ENCODE results near the gene FHL1.
A peak's percentile ranks its signal among the peaks of the same experiment; 100 is the strongest.

FHL1 gene

GRCh38 chrX:136198010-136198409, 50.7 kb downstream of the FHL1 start:
- no peak overlapping the region for H3K4ac ChIP-seq (ENCODE audit: low read depth, low read length)
- H3K27ac ChIP-seq (ENCODE audit: low read depth, low read length) = no peak overlapping the region
- H3K9me3 ChIP-seq (ENCODE audit: insufficient read depth, low read depth, low read length) = no peaks in the 10 kb centered on the region
- H2BK12ac ChIP-seq (ENCODE audit: low read length) = no peak overlapping the region
- H3K4me1 ChIP-seq (ENCODE audit: control insufficient read depth in 1 of 2, insufficient read depth in 2 of 2, low read length in 2 of 2) = no peaks in the 10 kb centered on the region
- no peak overlapping the region for H3K23ac ChIP-seq (ENCODE audit: low read length)
- no peak for DNase-seq
- no peak overlapping the region for H2AK5ac ChIP-seq (ENCODE audit: low read length)
- no peak overlapping the region for H2BK5ac ChIP-seq (ENCODE audit: low read depth, low read length, poor library complexity)
- H3K27me3 ChIP-seq (ENCODE audit: insufficient read depth, low read length) = no peaks in the 10 kb centered on the region
- no peak overlapping the region for H4K12ac ChIP-seq (ENCODE audit: low read depth, low read length)
- H3K4me2 ChIP-seq (ENCODE audit: low read length) = no peak overlapping the region
- H2BK120ac ChIP-seq (ENCODE audit: insufficient read depth, low read length, poor library complexity) = no peak overlapping the region
- no peaks in the 10 kb centered on the region for H3K79me2 ChIP-seq (ENCODE audit: control insufficient read depth, insufficient read depth, low read length, poor library complexity)
- no peak overlapping the region for H4K8ac ChIP-seq (ENCODE audit: low read depth, low read length)
- no peak overlapping the region for H2AFZ ChIP-seq (ENCODE audit: insufficient read depth, low read length, poor library complexity)
- H3K4me3 ChIP-seq (ENCODE audit: low read depth, low read length) = no peak overlapping the region
- no peak overlapping the region for H3K9ac ChIP-seq (ENCODE audit: low read length)
- no peaks in the 10 kb centered on the region for H3K79me1 ChIP-seq (ENCODE audit: low read length)
- H3K36me3 ChIP-seq (ENCODE audit: control insufficient read depth in 1 of 2, insufficient read depth in 2 of 2, low read length in 2 of 2) = no peaks in the 10 kb centered on the region
- H3K18ac ChIP-seq (ENCODE audit: low read length) = no peak overlapping the region
- H3K14ac ChIP-seq (ENCODE audit: low read length) = no peak overlapping the region
- H4K91ac ChIP-seq (ENCODE audit: low read depth, low read length) = no peak overlapping the region

DNA sequence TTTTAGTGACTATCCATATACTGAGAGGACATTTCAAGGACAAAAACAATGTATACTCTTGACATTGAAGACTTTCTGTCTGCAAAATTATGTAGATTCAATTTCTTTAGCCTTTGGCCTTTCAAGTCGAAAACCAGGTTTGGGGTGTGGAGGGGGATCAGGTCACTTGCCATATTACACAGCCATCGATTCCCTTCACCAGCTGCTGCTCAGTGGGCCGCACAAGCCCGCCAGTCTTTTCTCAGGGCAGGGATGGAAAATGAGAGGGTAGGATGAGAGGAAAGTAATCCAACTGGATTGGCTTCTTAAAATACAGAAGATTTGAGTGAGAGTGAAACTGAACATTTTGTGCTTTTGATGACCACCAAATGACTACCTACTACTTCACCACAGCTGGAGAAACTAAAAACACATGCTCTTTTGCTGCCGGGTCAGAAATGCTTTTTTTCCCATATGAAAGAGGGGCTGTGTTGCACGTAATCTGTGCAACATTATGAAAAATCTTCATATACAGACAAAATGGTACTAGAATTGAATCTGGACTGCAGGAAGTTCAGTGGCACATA, 51.4 kb downstream of the FHL1 start:
- H2BK5ac ChIP-seq (ENCODE audit: low read depth, low read length, poor library complexity) = no peak overlapping the region

GRCh38 chrX:136199365-136199764, 52.0 kb downstream of the FHL1 start:
- no peak overlapping the region for H3K9ac ChIP-seq (ENCODE audit: low read length)
- DNase-seq = peak; percentile 67 to 73
- H4K91ac ChIP-seq (ENCODE audit: low read depth, low read length) = no peak overlapping the region
- no peaks in the 10 kb centered on the region for H3K4me1 ChIP-seq (ENCODE audit: control insufficient read depth in 1 of 2, insufficient read depth in 2 of 2, low read length in 2 of 2)
- no peak overlapping the region for H4K12ac ChIP-seq (ENCODE audit: low read depth, low read length)
- no peak overlapping the region for H3K4me2 ChIP-seq (ENCODE audit: low read length)
- H3K4ac ChIP-seq (ENCODE audit: low read depth, low read length) = no peak overlapping the region
- H2BK120ac ChIP-seq (ENCODE audit: insufficient read depth, low read length, poor library complexity) = no peak overlapping the region
- H3K14ac ChIP-seq (ENCODE audit: low read length) = no peak overlapping the region
- H2AFZ ChIP-seq (ENCODE audit: insufficient read depth, low read length, poor library complexity) = no peak overlapping the region
- no peak overlapping the region for H2BK12ac ChIP-seq (ENCODE audit: low read length)
- H3K27me3 ChIP-seq (ENCODE audit: insufficient read depth, low read length) = no peaks in the 10 kb centered on the region
- WGBS (ENCODE audit: extremely low coverage, insufficient coverage, insufficient read length) = no CpG with 5 or more reads among the region's 4 CpGs
- H3K27ac ChIP-seq (ENCODE audit: low read depth, low read length) = no peak overlapping the region
- H3K79me1 ChIP-seq (ENCODE audit: low read length) = no peaks in the 10 kb centered on the region
- H4K8ac ChIP-seq (ENCODE audit: low read depth, low read length) = no peak overlapping the region
- H3K79me2 ChIP-seq (ENCODE audit: control insufficient read depth, insufficient read depth, low read length, poor library complexity) = no peaks in the 10 kb centered on the region
- no peak overlapping the region for H2AK5ac ChIP-seq (ENCODE audit: low read length)
- no peak overlapping the region for H3K18ac ChIP-seq (ENCODE audit: low read length)
- H3K4me3 ChIP-seq (ENCODE audit: low read depth, low read length) = no peak overlapping the region
- H3K23ac ChIP-seq (ENCODE audit: low read length) = no peak overlapping the region
- no peak overlapping the region for H2BK5ac ChIP-seq (ENCODE audit: low read depth, low read length, poor library complexity)
- no peaks in the 10 kb centered on the region for H3K9me3 ChIP-seq (ENCODE audit: insufficient read depth, low read depth, low read length)
- no peaks in the 10 kb centered on the region for H3K36me3 ChIP-seq (ENCODE audit: control insufficient read depth in 1 of 2, insufficient read depth in 2 of 2, low read length in 2 of 2)

More for the DNA sequence above, 51.4 kb downstream of the FHL1 start:
- Histone ChIP-seq H3K4ac (ENCODE audit: low read depth, low read length) (no peak overlapping the region), H3K23ac (ENCODE audit: low read length) (no peak overlapping the region), H3K4me2 (ENCODE audit: low read length) (no peak overlapping the region), H3K36me3 (ENCODE audit: control insufficient read depth in 1 of 2, insufficient read depth in 2 of 2, low read length in 2 of 2) (no peaks in the 10 kb centered on the region), H4K12ac (ENCODE audit: low read depth, low read length) (no peak overlapping the region), H3K9ac (ENCODE audit: low read length) (no peak overlapping the region), H3K27ac (ENCODE audit: low read depth, low read length) (no peak overlapping the region), H3K79me2 (ENCODE audit: control insufficient read depth, insufficient read depth, low read length, poor library complexity) (no peaks in the 10 kb centered on the region), H3K4me1 (ENCODE audit: control insufficient read depth in 1 of 2, insufficient read depth in 2 of 2, low read length in 2 of 2) (no peaks in the 10 kb centered on the region), H3K9me3 (ENCODE audit: insufficient read depth, low read depth, low read length) (no peaks in the 10 kb centered on the region), H3K79me1 (ENCODE audit: low read length) (no peaks in the 10 kb centered on the region), H4K8ac (ENCODE audit: low read depth, low read length) (no peak overlapping the region), H3K4me3 (ENCODE audit: low read depth, low read length) (no peak overlapping the region), H3K14ac (ENCODE audit: low read length) (no peak overlapping the region), H3K18ac (ENCODE audit: low read length) (no peak overlapping the region), H2BK12ac (ENCODE audit: low read length) (no peak overlapping the region), H4K91ac (ENCODE audit: low read depth, low read length) (no peak overlapping the region), H2AK5ac (ENCODE audit: low read length) (no peak overlapping the region), H2BK120ac (ENCODE audit: insufficient read depth, low read length, poor library complexity) (no peak overlapping the region), H3K27me3 (ENCODE audit: insufficient read depth, low read length) (no peaks in the 10 kb centered on the region), H2AFZ (ENCODE audit: insufficient read depth, low read length, poor library complexity) (no peak overlapping the region)
- DNase-seq = no peak
- no CpG with 5 or more reads among the region's 6 CpGs for WGBS (ENCODE audit: extremely low coverage, insufficient coverage, insufficient read length)

DNA sequence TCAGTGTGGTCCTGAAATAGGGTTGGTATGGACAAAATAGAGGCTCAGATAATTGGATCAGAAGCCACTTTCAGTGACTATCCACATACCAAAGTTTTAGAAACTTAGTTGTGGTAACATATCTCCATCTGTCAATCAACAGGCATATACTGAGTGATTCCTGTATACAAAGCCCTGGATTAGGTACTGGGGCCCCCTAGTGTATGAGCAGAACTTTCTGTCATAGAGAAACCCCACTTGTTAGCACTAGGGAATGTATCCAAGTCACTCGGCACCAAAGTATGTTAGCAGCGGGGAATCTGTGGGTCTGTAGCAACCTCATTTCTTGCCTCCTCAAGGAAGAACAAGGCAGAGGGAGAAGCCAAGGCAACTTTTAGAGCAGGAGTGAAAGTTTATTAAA, 53.1 kb downstream of the FHL1 start:
- no peak for DNase-seq
- H3K4ac ChIP-seq (ENCODE audit: low read depth, low read length) = no peak overlapping the region
- no peak overlapping the region for H4K8ac ChIP-seq (ENCODE audit: low read depth, low read length)
- no peak overlapping the region for H3K14ac ChIP-seq (ENCODE audit: low read length)
- no CpG with 5 or more reads among the region's 2 CpGs for WGBS (ENCODE audit: extremely low coverage, insufficient coverage, insufficient read length)
- H3K9ac ChIP-seq (ENCODE audit: low read length) = no peak overlapping the region
- H4K12ac ChIP-seq (ENCODE audit: low read depth, low read length) = no peak overlapping the region
- H3K79me2 ChIP-seq (ENCODE audit: control insufficient read depth, insufficient read depth, low read length, poor library complexity) = no peaks in the 10 kb centered on the region
- H3K4me1 ChIP-seq (ENCODE audit: control insufficient read depth in 1 of 2, insufficient read depth in 2 of 2, low read length in 2 of 2) = no peaks in the 10 kb centered on the region
- no peaks in the 10 kb centered on the region for H3K36me3 ChIP-seq (ENCODE audit: control insufficient read depth in 1 of 2, insufficient read depth in 2 of 2, low read length in 2 of 2)
- H2BK5ac ChIP-seq (ENCODE audit: low read depth, low read length, poor library complexity) = no peak overlapping the region
- no peak overlapping the region for H2AFZ ChIP-seq (ENCODE audit: insufficient read depth, low read length, poor library complexity)
- no peak overlapping the region for H3K4me3 ChIP-seq (ENCODE audit: low read depth, low read length)
- H3K27ac ChIP-seq (ENCODE audit: low read depth, low read length) = no peak overlapping the region
- H2BK12ac ChIP-seq (ENCODE audit: low read length) = no peak overlapping the region
- H3K23ac ChIP-seq (ENCODE audit: low read length) = no peak overlapping the region
- no peak overlapping the region for H2BK120ac ChIP-seq (ENCODE audit: insufficient read depth, low read length, poor library complexity)
- H3K27me3 ChIP-seq (ENCODE audit: insufficient read depth, low read length) = no peaks in the 10 kb centered on the region
- no peak overlapping the region for H3K4me2 ChIP-seq (ENCODE audit: low read length)
- H2AK5ac ChIP-seq (ENCODE audit: low read length) = no peak overlapping the region
- H3K79me1 ChIP-seq (ENCODE audit: low read length) = no peaks in the 10 kb centered on the region
- H3K18ac ChIP-seq (ENCODE audit: low read length) = no peak overlapping the region
- H3K9me3 ChIP-seq (ENCODE audit: insufficient read depth, low read depth, low read length) = no peaks in the 10 kb centered on the region
- H4K91ac ChIP-seq (ENCODE audit: low read depth, low read length) = no peak overlapping the region

All from trophoblast cell (in vitro differentiated cells and primary cell).